ENCODE results near the gene IL36G.

- TF ChIP-seq KDM1A (IDR thresholded peaks at IDR 0.05) (no peak), ZFP91 (CRISPR knock-in tag; IDR thresholded peaks at IDR 0.05) (no peak), MAX (CRISPR knock-in tag; IDR thresholded peaks at IDR 0.05) (no peak), NFRKB (IDR thresholded peaks at IDR 0.05; ENCODE audit: low read depth) (no peak), XRCC5 (IDR thresholded peaks at IDR 0.05; ENCODE audit: low read depth, low read length) (no peak)
Observed at GRCh38 chr2:112994648-112995047, 16.8 kb downstream of the IL36G start.

Measured in K562 (cell line).